Omental fat pad (tissue), 4 donors: Measurements from ENCODE around the gene MSRB3. TPM values are rescaled to one million over a fixed set of nuclear protein-coding genes. Genes with fewer than 3 reads are reported as not detected.

Experiments used
- ATAC-seq: fragments of 150-250 bp; one replicate; pipeline ENCODE4 v1.9.1; 2016; ENCODE audit warnings: mild to moderate bottlenecking, moderate library complexity; ENCODE audit not compliant: low FRiP score
- DNase-seq: peaks from one replicate; pipeline ENCODE4 v3.0.0-alpha.2; 2019; ENCODE audit warnings: low spot score
- total RNA-seq, 4 donors: library from RNA; depleted of rRNA; stranded (reverse); fragments of >200 nt; gene quantifications; one replicate each; pipeline ENCODE4 v1.1.0, GENCODE V29; 2016
- TF ChIP-seq, protein P1 (sequence below), 3 donors: fragments of 450-650 bp; IDR thresholded peaks; one replicate each; pipeline ENCODE4 v1.5.1; 2016 to 2017; ENCODE audit warnings: antibody characterized with exemption in 3 of 3, mild to moderate bottlenecking in 3 of 3, moderate library complexity in 2 of 3

The MSRB3 gene
- total RNA-seq, 4 donors from 2014 or later = 36.8 to 49.7 (median 44.8) TPM

DNA sequence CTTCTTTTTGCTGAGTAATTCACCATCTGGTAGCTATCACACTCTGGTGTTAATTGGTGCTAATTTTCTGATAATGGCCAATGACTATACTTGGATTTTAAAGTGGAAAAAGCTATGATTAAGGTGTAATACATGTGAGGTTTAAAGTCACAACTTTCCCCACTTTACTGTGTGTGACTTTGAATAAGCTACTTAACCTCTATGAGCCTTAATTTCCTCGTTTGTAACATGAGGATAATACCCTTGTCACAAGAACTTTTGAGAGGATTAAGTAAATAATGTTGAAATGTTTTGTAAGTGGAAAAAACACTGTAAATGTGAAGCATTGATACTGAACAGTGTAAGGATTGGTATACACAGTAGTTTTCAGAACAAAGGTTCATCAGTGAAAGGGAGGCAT is 65.3 kb downstream of the MSRB3 start:
- DNase-seq = no peak
- TF ChIP-seq, protein P1, sequence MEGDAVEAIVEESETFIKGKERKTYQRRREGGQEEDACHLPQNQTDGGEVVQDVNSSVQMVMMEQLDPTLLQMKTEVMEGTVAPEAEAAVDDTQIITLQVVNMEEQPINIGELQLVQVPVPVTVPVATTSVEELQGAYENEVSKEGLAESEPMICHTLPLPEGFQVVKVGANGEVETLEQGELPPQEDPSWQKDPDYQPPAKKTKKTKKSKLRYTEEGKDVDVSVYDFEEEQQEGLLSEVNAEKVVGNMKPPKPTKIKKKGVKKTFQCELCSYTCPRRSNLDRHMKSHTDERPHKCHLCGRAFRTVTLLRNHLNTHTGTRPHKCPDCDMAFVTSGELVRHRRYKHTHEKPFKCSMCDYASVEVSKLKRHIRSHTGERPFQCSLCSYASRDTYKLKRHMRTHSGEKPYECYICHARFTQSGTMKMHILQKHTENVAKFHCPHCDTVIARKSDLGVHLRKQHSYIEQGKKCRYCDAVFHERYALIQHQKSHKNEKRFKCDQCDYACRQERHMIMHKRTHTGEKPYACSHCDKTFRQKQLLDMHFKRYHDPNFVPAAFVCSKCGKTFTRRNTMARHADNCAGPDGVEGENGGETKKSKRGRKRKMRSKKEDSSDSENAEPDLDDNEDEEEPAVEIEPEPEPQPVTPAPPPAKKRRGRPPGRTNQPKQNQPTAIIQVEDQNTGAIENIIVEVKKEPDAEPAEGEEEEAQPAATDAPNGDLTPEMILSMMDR (IDR thresholded peaks at IDR 0.05) = no peak
- ATAC-seq = no peak

DNA sequence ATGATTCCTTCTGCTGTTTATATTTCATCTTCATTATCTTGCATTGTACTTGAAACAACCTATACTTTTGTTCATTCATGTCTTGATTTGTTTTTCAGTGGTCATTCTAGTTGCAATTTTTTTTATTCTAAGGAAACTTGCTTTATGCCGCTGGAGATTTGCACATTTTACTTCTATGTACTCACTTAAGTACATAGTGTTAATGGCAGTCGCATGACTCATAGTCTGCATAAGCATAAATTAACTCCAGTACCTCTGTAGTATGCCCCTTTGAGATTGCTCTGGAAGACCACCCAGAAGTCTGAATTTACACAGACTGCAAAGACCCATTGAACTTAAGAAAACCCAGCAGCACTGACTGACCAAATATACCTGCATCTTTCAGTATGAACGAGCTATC is 77.0 kb downstream of the MSRB3 start:
- TF ChIP-seq, protein P1 (IDR thresholded peaks at IDR 0.05) = no peak
- no peak for ATAC-seq

DNA sequence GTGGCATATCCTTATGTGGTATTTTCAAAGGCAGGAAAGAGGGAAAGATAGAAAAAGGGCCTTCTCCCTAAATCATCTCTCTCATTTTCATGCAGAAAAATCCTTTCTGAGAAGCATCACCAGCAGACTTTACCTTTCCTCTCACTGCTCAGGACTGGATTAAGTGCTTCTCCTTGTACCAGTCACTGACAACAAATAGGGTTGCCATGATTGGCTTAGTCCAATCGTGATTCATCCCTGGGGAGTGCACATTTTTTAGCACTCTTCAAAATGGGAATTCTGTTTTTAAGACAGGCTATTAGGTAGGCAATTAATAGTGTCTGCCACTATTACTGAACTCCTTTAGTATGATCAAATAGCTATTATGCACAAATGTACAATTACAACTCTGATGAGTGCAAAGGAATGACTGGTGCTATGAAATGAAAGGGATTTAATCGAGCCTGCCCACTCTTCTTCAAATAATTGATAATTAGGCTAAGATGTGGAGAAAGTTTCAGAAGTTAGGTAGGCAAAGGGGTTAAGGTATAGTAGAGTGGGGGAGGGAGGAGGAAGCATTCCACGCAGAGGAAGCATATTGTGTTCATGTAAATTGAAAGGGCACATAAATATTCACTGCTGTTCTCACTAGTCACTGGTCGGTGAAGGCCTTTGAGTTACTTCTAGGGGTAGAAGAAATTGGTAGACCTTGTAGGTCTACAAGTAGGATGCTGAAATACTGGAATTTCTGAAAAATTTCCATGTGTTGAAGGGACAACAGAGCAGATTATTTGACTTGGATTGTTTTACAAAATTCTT is 84.0 kb downstream of the MSRB3 start:
- TF ChIP-seq, protein P1 (IDR thresholded peaks at IDR 0.05) = no peak
- DNase-seq (no peak), ATAC-seq (no peak)

More for the DNA sequence above, 77.0 kb downstream of the MSRB3 start:
- DNase-seq = no peak

DNA sequence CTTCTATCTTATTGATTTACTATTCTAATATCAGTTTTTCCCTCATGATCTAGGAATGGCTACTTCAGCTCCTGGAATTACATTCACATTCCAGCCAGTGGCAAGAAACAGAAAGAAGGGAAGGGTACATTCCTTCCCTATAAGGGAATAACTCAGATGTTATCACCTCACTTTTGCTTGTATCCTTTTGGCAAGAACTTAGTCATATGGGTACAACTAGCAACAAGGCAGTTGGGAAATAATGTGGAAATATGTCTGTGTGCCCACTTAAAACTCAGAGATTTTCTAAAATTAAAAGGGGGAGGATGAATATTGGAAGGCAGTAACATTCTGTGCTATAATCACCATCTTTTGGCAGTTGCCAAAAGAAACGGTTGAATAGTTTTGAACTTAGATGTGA is 85.6 kb downstream of the MSRB3 start:
- TF ChIP-seq, protein P1 (IDR thresholded peaks at IDR 0.05) = no peak
- no peak for ATAC-seq

DNA sequence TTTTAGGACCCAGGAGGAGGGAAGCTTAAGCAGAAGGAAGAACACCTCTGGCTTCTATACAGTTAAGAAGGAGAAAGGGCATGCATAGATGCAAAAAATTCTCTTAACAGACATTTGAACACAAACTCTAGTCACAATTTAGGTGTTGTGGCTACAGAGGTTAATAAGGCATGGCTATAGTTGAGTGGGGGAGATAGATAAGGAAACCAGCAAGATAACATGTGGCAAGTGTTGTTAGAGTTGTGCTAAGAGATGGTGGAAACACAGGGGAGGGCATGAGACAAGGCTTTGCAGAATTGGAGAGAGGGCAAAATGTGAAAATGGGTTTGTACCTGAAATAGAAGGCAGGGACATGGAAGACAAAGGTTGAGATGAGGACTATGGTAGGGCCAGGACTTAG is 88.9 kb downstream of the MSRB3 start:
- ATAC-seq (no peak), DNase-seq (no peak)
- TF ChIP-seq, protein P1 (IDR thresholded peaks at IDR 0.05) = no peak

More for the DNA sequence above, 85.6 kb downstream of the MSRB3 start:
- DNase-seq = no peak

DNA sequence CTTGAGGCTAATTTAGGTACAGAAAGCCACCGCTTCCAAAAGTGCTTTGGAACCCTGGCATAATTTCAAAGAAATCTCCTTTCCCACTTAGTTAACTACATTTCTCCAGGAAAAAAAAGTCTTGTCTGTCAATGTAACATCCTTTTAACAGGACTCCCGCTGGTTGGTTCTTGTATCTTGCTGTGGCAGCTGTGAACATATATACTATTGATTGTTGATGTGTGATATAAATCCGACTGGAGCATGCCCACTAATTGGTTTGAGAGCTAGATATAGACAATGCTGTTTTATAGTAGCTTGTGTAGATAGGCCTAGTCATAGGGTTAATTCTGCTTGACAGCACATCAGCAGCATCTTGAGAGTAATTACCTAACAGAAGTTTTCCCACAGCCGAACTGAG is 89.6 kb downstream of the MSRB3 start:
- TF ChIP-seq, protein P1 (IDR thresholded peaks at IDR 0.05) = no peak
- ATAC-seq = no peak
- no peak for DNase-seq

DNA sequence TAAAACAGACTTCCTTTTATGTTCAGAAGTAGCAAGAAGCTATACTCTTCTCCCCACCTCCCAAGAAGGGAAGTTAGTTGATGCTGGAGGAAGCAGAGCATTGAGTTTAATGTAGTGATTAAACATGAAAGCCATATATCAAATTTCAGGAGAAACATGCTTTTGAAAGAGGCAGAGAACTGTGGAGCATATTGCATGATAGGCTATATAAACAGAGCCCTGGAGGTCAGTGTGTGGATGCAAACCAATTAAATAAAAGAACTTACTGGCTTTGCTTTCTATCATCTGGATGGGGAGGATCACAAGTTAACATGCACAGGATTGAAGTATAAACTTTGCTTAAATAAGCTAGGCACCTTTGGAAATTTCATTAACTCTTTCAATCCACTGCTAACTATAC is 94.1 kb downstream of the MSRB3 start:
- no peak for ATAC-seq
- DNase-seq = no peak
- TF ChIP-seq, protein P1 (IDR thresholded peaks at IDR 0.05) = no peak
